ENCODE measurements around the gene GOLGA6L9. TPM values are rescaled to one million over a fixed set of nuclear protein-coding genes. Genes with fewer than 3 reads are reported as not detected.
"Not testable (repeated sequence)": the region's sequence is repeated elsewhere in the genome, so short reads cannot be mapped to it uniquely, and the experiment has no call there.

GOLGA6L9 gene
- total RNA-seq (ENCODE audit: low replicate concordance) = 12.1 and 13.0 TPM in 2 replicates

- H2AFZ ChIP-seq (replicated peaks); H3K79me2 ChIP-seq (ENCODE audit: low read depth); H3K36me3 ChIP-seq; H3K27me3 ChIP-seq; H3K4me1 ChIP-seq; H3K27me3 Mint-ChIP-seq (ENCODE audit: insufficient read depth, low read depth); H3K4me3 ChIP-seq; H3K4me2 ChIP-seq; H3K9me3 Mint-ChIP-seq; DNase-seq (ENCODE audit: low spot score); H3K4me1 Mint-ChIP-seq; H4K20me1 ChIP-seq (ENCODE audit: low read depth); H3K27ac ChIP-seq; H3K27ac Mint-ChIP-seq; H3K9ac ChIP-seq; H3F3A ChIP-seq (ENCODE audit: low read depth); H3K4me3 Mint-ChIP-seq; H3K36me3 Mint-ChIP-seq; H3K9me3 ChIP-seq (ENCODE audit: low read depth): not testable (repeated sequence)
These were observed at the start of gene GOLGA6L9 for GRCh38 chr15:82429693-82430092. Gene GOLGA6L9, plus strand, starts transcription at chr15:82429816. Its CDS starts 264 bp downstream, at chr15:82430080.

- Mint-ChIP-seq H3K36me3 (peaks cover 16% of the 10 kb centered on the region), H3K9me3 (peaks cover 25% of the 10 kb centered on the region), H3K4me1 (peaks cover 11% of the 10 kb centered on the region)
- H3K4me3 ChIP-seq; H2AFZ ChIP-seq (replicated peaks); DNase-seq (ENCODE audit: low spot score); H3K9ac ChIP-seq; H3K4me3 Mint-ChIP-seq; H3K4me1 ChIP-seq; H3K36me3 ChIP-seq; H3K27me3 Mint-ChIP-seq (ENCODE audit: insufficient read depth, low read depth); H3K27ac Mint-ChIP-seq; H3K4me2 ChIP-seq; H3K27me3 ChIP-seq; H3F3A ChIP-seq (ENCODE audit: low read depth); H3K9me3 ChIP-seq (ENCODE audit: low read depth); H3K27ac ChIP-seq: not testable (repeated sequence)
- H3K79me2 ChIP-seq (ENCODE audit: low read depth) = peaks cover 52% of the 10 kb centered on the region
- peaks cover 16% of the 10 kb centered on the region for H4K20me1 ChIP-seq (ENCODE audit: low read depth)
These were observed 48.2 kb upstream of the GOLGA6L9 start for GRCh38 chr15:82381330-82381955.

GRCh38 chr15:82387209-82387608, 42.4 kb upstream of the GOLGA6L9 start:
- H3K27ac ChIP-seq; H3K27me3 Mint-ChIP-seq (ENCODE audit: insufficient read depth, low read depth); H3K27me3 ChIP-seq; H3F3A ChIP-seq (ENCODE audit: low read depth); H3K4me3 Mint-ChIP-seq; H3K9ac ChIP-seq; H3K4me3 ChIP-seq; H3K9me3 ChIP-seq (ENCODE audit: low read depth); DNase-seq (ENCODE audit: low spot score); H3K4me1 Mint-ChIP-seq; H3K36me3 ChIP-seq; H3K27ac Mint-ChIP-seq; H3K4me2 ChIP-seq; H2AFZ ChIP-seq (replicated peaks); H3K9me3 Mint-ChIP-seq: not testable (repeated sequence)
- peaks cover 30% of the 10 kb centered on the region for H4K20me1 ChIP-seq (ENCODE audit: low read depth)
- H3K79me2 ChIP-seq (ENCODE audit: low read depth) = peaks cover 47% of the 10 kb centered on the region
- peaks cover 13% of the 10 kb centered on the region for H3K4me1 ChIP-seq
- peaks cover 11% of the 10 kb centered on the region for H3K36me3 Mint-ChIP-seq

GRCh38 chr15:82390152-82390551, 39.5 kb upstream of the GOLGA6L9 start:
- H3K36me3 Mint-ChIP-seq; H3K4me1 Mint-ChIP-seq; H3K27ac Mint-ChIP-seq; H3K9me3 ChIP-seq (ENCODE audit: low read depth); H3K9me3 Mint-ChIP-seq; H3K4me3 Mint-ChIP-seq; H2AFZ ChIP-seq (replicated peaks); DNase-seq (ENCODE audit: low spot score); H3K4me3 ChIP-seq; H3K9ac ChIP-seq; H3F3A ChIP-seq (ENCODE audit: low read depth); H3K27me3 Mint-ChIP-seq (ENCODE audit: insufficient read depth, low read depth); H3K36me3 ChIP-seq; H3K27me3 ChIP-seq; H3K27ac ChIP-seq: not testable (repeated sequence)
- Histone ChIP-seq H3K4me1 (peaks cover 13% of the 10 kb centered on the region), H3K79me2 (ENCODE audit: low read depth) (peaks cover 39% of the 10 kb centered on the region), H4K20me1 (ENCODE audit: low read depth) (peaks cover 30% of the 10 kb centered on the region), H3K4me2 (peak overlapping the region; percentile 1)

GRCh38 chr15:82392077-82392476, 37.5 kb upstream of the GOLGA6L9 start:
- DNase-seq (ENCODE audit: low spot score); H3K9ac ChIP-seq; H3F3A ChIP-seq (ENCODE audit: low read depth); H2AFZ ChIP-seq (replicated peaks); H3K4me3 ChIP-seq; H3K27me3 Mint-ChIP-seq (ENCODE audit: insufficient read depth, low read depth); H3K27ac Mint-ChIP-seq; H3K9me3 Mint-ChIP-seq; H3K9me3 ChIP-seq (ENCODE audit: low read depth); H3K4me3 Mint-ChIP-seq; H3K27me3 ChIP-seq; H3K36me3 ChIP-seq; H3K27ac ChIP-seq; H3K4me1 Mint-ChIP-seq; H3K36me3 Mint-ChIP-seq; H3K4me2 ChIP-seq: not testable (repeated sequence)
- Histone ChIP-seq H3K79me2 (ENCODE audit: low read depth) (peaks cover 29% of the 10 kb centered on the region), H4K20me1 (ENCODE audit: low read depth) (peaks cover 26% of the 10 kb centered on the region), H3K4me1 (peaks cover 13% of the 10 kb centered on the region)

- TF ChIP-seq EZH2phosphoT487 (IDR thresholded peaks at IDR 0.05) (no peak), CTCF (IDR thresholded peaks at IDR 0.05) (no peak), EZH2 (IDR thresholded peaks at IDR 0.05) (no peak)
- Mint-ChIP-seq H3K27me3 (ENCODE audit: insufficient read depth, low read depth) (no peaks in the 10 kb centered on the region), H3K4me3 (no peak overlapping the region), H3K27ac (no peak overlapping the region), H3K4me1 (no peaks in the 10 kb centered on the region), H3K9me3 (peaks cover 6% of the 10 kb centered on the region), H3K36me3 (peaks cover 15% of the 10 kb centered on the region)
- H3K4me3 ChIP-seq = no peak overlapping the region
- H3K9ac ChIP-seq = no peak overlapping the region
- H3K27ac ChIP-seq = no peak overlapping the region
- no peaks in the 10 kb centered on the region for H3K9me3 ChIP-seq (ENCODE audit: low read depth)
- no peaks in the 10 kb centered on the region for H3K36me3 ChIP-seq
- peaks cover 13% of the 10 kb centered on the region for H3K4me1 ChIP-seq
- peaks cover 4% of the 10 kb centered on the region for H3F3A ChIP-seq (ENCODE audit: low read depth)
- peaks cover 19% of the 10 kb centered on the region for H4K20me1 ChIP-seq (ENCODE audit: low read depth)
- H2AFZ ChIP-seq (replicated peaks) = no peak overlapping the region
- no peak for DNase-seq (ENCODE audit: low spot score)
- H3K4me2 ChIP-seq = no peak overlapping the region
- no peaks in the 10 kb centered on the region for H3K27me3 ChIP-seq
- peaks cover 40% of the 10 kb centered on the region for H3K79me2 ChIP-seq (ENCODE audit: low read depth)
These were observed 35.9 kb upstream of the GOLGA6L9 start for GRCh38 chr15:82393671-82394070.

- not testable (repeated sequence) for H3K9ac ChIP-seq; H3K9me3 ChIP-seq (ENCODE audit: low read depth); H3K4me2 ChIP-seq; H2AFZ ChIP-seq (replicated peaks); H3F3A ChIP-seq (ENCODE audit: low read depth); H3K36me3 ChIP-seq; H3K27ac ChIP-seq; H3K4me3 Mint-ChIP-seq; H3K9me3 Mint-ChIP-seq; H3K4me3 ChIP-seq; H3K27me3 Mint-ChIP-seq (ENCODE audit: insufficient read depth, low read depth); DNase-seq (ENCODE audit: low spot score); H3K27me3 ChIP-seq; H3K4me1 Mint-ChIP-seq; H3K4me1 ChIP-seq; H3K27ac Mint-ChIP-seq
- H3K36me3 Mint-ChIP-seq = peaks cover 19% of the 10 kb centered on the region
- H3K79me2 ChIP-seq (ENCODE audit: low read depth) = peaks cover 46% of the 10 kb centered on the region
- H4K20me1 ChIP-seq (ENCODE audit: low read depth) = peaks cover 25% of the 10 kb centered on the region
These were observed 33.8 kb upstream of the GOLGA6L9 start for GRCh38 chr15:82395788-82396187.

All from neural progenitor cell (in vitro differentiated cells).